ENCODE data around the gene POLR1C.

- TF ChIP-seq CTCF (conservative IDR thresholded peaks at IDR 0.05; ENCODE audit: low read depth, low read length), result no peak
- TF ChIP-seq EZH2 (IDR thresholded peaks at IDR 0.05; ENCODE audit: borderline replicate concordance, low read depth, low read length, poor library complexity, severe bottlenecking), result no peak
These were observed 22.6 kb upstream of the POLR1C start for GRCh38 chr6:43494321-43494720.

Data from A673 (cell line).